ENCODE data around the gene EVI2A.
"Not testable (repeated sequence)": the region's sequence is repeated elsewhere in the genome, so short reads cannot be mapped to it uniquely, and the experiment has no call there.

Gene EVI2A

DNA sequence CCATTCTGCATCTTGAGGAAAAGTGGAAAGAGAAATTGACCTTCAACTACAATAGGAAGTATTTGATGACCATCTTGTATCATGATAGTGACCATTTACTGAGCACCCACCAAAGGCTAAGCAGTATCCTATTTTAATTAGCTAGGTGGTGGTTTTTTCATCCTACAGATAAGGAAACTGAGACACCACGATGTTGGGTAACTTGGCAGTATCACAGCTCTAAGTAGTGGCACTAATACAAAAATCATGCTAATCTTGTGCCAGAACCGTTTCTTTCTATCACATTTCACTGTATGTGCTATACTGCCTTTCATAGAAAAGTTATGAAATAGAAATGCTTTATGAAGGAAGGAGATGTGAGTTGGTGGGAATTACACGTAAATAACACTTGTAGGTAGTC lies 9.9 kb downstream of the EVI2A start:
- no peak for DNase-seq

DNA sequence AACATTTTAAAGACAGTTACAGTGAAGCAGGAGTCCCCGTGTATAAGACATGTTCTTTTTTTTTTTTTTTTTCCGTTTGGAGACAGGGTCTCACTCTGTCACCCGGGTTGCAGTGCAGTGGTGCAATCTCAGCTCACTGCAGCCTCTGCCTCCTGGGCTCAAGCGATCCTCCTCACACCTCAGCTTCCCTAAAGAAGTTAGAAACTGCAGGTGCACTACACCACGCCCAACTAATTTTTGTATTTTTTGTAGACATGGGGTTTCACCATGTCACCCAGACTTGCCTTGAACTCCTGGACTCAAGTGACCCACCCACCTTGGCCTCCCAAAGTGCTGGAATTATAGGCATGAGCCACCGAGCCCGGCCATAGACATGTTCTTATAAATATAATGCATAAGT lies 10.5 kb downstream of the EVI2A start:
- no peak for DNase-seq

- DNase-seq, result no peak
These were observed 11.2 kb downstream of the EVI2A start for GRCh38 chr17:31310260-31310659.

- DNase-seq, result no peak
These were observed 11.9 kb downstream of the EVI2A start for GRCh38 chr17:31309556-31309955.

DNA sequence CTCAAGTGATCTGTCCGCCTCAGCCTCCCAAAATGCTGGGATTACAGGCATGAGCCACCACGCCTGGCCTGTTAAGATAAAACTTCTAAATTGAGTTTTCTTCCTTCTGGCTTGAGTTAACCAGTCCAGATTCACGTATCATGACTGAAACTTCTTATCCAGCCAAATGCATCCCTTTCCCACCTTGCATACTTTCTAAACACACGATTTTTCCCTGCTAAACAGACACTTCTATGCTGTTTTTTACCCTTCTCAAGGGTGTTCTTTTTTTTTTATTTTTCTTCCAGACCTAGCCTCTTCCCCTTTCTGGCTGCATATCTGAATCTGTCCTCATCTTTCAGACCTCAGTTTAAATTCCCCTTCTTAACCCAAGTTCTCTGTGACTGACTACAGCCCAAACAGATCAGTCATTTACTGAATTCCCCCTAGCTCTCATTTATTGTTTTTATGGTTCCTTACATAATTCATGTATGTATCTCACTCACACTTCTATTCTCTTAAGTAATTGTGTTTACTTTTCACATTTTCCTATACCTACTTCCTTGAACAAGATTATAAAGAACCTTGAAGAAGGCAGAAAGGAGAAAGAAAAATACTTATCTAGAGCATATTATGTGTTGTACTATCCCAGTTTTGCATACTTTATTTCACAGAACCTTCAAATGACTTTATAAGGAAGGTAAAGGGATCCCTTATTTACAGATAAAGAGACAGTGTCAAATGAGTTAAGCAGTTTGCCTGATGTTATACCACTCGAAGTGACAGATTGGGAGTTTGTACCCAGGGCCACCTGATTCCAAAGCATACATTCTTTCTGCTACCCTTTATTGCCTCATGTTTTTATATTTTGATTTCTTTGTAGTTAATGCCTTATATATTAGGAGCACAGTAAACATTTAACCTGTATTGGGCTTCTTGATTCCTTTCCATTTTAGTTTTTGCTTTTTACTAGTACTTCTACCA lies 12.8 kb downstream of the EVI2A start:
- no peak for DNase-seq

DNA sequence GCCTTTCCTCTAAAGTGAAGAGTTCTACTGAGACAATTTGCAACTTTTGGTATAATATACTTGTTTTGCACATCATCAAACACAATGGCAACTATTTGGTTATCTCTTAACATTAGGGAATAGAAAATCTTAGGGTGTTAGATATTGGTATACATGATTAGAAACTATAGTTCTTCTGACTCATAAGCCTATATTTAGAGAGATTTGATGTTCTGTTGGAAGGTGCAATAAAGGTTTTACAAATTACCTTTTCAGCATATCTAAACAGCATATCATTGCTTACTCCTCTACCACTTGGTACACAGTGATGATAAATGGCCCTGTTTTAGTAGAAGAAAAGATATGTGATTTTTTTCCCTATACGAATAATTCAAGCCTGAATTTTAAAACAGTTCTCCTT lies 13.8 kb downstream of the EVI2A start:
- DNase-seq, result no peak

DNA sequence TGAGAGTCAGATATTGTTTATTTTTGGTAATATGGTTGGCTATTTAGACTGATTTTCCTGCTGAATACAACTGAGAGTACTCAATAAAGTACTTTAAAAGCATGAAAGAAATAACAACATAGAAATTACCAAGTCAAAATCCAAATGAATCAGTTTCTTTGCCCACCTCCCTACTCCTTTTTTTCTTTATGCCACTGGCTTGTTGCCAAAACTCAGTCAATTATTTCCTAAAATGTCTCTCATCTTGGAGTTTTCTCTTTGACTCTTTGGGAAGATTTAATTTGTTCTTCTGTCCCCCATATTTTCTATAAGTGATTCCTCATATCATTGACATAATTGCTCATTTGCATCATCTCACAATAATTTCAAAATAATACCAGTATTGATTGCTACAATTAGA lies 21.8 kb downstream of the EVI2A start:
- DNase-seq, result no peak

DNA sequence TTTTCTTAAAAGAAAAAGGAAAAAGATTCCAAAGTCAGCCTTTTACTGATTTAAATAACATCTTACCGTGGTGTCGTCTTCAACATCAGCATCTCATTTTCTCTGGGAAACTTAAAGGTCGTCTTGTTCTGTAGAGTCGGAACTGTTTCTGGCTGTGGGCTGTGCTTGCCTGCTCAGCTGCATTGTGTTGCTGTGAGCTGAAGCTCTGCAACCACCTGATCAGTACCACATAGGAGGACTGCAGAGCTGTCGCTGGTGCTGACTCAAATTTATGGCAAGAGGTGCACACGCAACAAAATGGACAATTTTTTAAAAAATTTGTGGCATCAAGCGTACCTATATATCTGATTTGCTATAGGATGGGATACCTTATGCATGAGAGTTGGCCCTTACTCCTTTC lies 24.3 kb downstream of the EVI2A start, which contains the start of gene OMG:
Gene OMG (minus strand): TSS at position 150 of the 400 bp plus-strand sequence. CDS start 908 bp downstream, outside the sequence.
- DNase-seq, result no peak

- DNase-seq, result no peak
These were observed 25.3 kb downstream of the EVI2A start for GRCh38 chr17:31296142-31296541.

DNA sequence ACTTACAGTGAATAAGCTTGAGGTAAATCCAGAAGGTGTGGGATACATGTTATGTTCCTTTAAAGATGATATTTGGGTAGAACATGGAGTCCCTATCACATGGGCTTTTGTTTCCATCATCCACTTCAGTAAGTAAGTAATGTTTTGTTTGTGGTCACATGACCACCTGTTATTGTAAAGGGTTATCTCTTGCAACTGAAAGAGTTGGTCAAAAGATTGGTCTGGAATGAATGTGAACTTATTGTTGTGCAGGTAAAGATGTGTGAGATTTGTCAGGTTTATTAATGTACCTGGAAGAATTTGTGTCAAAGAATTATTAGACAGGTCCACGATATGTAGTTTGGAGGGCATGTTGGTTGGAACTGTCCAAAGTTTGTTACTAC lies 25.9 kb downstream of the EVI2A start:
- no peak for DNase-seq

DNA sequence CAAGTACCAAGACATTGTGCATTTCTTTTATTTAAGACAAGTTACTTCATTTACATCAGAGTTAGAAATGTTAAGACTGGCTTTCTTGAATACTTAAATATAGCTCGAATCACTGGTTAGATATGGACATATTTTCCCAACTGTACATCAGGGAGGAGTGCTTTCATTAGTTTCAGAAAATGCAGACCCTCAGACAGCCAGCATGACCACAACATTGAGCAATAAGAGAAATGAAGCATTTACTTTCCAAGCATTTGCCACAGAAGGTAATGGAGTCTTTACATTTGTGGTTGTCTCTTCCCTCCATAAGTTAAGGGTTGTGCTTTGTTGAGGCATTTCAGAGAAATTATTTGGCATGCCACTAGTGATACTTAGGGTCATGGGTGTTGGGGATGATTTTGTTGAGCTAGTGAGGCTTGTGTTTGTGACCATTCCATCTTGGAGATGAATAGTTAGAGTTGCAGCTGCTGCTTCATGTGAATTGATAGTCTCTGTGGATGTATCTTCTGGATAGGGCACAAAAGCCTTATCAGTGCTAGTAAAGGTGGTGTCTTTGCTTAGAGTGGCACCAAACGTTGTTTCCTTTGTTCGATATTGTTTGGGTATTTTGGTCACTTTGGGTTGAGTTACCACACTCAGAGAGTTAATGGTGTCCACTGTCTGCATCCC lies 26.5 kb downstream of the EVI2A start:
- no peak for DNase-seq

- DNase-seq, result no peak
These were observed 27.2 kb downstream of the EVI2A start for GRCh38 chr17:31294231-31294630.

- no peak for DNase-seq
These were observed 27.8 kb downstream of the EVI2A start for GRCh38 chr17:31293581-31293980.

DNA sequence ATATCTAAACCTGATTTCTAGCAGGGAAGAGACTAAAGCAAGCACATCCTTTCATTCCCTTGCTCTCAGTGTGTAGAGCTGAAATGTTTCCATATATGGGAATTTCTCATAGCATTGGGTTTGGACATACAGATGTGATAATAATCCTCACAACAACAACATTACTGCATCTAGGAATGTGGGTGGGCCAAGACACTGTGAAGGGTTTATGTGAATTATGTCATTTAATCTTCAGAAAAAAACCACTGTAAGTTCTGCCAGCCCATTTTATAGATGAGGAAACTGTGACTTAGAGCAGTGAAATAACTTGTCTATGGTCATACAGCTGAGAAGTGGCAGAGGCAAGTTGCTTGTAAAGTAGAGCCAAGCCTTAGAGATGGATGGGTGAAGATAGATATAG lies 29.6 kb downstream of the EVI2A start:
- DNase-seq, result no peak

DNA sequence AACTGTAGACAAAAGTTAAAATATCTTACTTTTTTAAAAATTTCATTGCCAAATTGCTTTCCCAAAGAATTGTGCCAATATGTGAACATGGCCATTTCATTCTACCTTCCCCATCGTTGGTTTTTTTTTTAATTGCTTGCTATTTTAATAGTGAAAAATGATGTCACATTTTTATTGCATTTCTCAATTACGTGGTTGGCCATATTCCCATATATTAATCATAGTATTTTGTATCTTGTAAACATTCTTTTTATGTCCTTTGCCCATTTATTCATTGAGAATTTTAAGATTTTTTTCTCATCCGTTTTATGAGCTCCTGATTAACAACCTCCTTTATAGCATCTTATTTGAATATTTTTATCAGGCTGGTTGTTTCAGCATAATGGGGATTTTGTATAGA lies 31.6 kb downstream of the EVI2A start:
- no peak for DNase-seq

DNA sequence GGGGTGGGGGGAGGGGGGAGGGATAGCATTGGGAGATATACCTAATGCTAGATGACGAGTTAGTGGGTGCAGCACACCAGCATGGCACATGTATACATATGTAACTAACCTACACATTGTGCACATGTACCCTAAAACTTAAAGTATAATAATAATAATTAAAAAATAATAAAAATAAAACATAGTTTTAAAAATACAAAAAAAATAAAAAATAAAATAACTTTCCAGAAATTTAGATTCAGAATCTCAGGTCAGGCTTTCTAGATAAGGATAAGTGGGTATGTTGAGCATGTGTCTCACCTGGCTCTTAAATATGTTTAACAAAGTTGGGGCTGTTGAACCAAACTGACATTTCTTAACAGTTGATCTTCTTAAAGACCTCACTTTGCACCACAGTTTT lies 33.5 kb downstream of the EVI2A start:
- DNase-seq, result not testable (repeated sequence)

GRCh38 chr17:31286587-31286986 lies 34.8 kb downstream of the EVI2A start:
- no peak for DNase-seq

- DNase-seq, result no peak
These were observed 37.6 kb downstream of the EVI2A start for GRCh38 chr17:31283841-31284240.

DNA sequence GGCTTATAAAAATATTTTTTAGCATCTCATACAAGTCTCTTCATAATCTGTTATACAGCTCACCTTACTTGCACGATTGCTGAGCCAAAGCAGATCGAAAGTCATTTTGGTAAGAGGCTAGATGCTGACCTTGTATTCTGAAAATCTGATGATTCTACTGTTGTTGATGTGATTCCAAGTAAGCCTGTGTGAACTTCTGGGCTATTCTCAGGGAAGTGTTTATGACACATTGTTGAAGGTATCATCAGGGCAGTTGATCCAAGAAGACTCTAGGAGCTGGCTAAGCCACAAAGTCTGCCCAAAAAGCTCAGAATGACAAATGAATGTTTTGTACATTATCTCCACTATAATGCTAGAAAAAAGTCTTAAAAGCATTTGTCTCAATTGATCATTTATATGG lies 40.4 kb downstream of the EVI2A start:
- no peak for DNase-seq

GRCh38 chr17:31279401-31279800 lies 42.0 kb downstream of the EVI2A start:
- DNase-seq, result no peak

- no peak for DNase-seq
These were observed 46.3 kb downstream of the EVI2A start for GRCh38 chr17:31275116-31275515.

- DNase-seq, result no peak
These were observed 47.2 kb downstream of the EVI2A start for GRCh38 chr17:31274252-31274651.

- DNase-seq, result no peak
These were observed 47.9 kb downstream of the EVI2A start for GRCh38 chr17:31273516-31273915.

- no peak for DNase-seq
These were observed 48.6 kb downstream of the EVI2A start for GRCh38 chr17:31272803-31273202.

All from 8988T (cell line).